Amygdala (tissue), 56 donors: Measurements from ENCODE around the gene MRPL44.

Source experiments
- DNase-seq, 56 donors: peaks; one replicate each; lab custom pipeline; 2025; lab: John Stamatoyannopoulos, UW

MRPL44 gene

GRCh38 chr2:223957092-223957851 is at the start of gene MRPL44:
TSS of gene MRPL44 (plus strand) at chr2:223957463. CDS start at chr2:223957473, 10 bp downstream.
- peak; percentile 79 to 99 (median 94) for DNase-seq

- DNase-seq, result no peak
These were observed 48.8 kb upstream of the MRPL44 start for GRCh38 chr2:223908304-223908998.

GRCh38 chr2:223909001-223909741 is 48.1 kb upstream of the MRPL44 start:
- no peak for DNase-seq

GRCh38 chr2:223914324-223914723 is 42.9 kb upstream of the MRPL44 start:
- no peak for DNase-seq

- DNase-seq, result no peak
These were observed 42.2 kb upstream of the MRPL44 start for GRCh38 chr2:223915071-223915470.

GRCh38 chr2:223916181-223916920 is 40.9 kb upstream of the MRPL44 start:
- DNase-seq, result no peak

GRCh38 chr2:223918671-223919134 is 38.6 kb upstream of the MRPL44 start:
- no peak for DNase-seq

GRCh38 chr2:223920109-223920508 is 37.2 kb upstream of the MRPL44 start:
- DNase-seq, result no peak

- DNase-seq, result no peak
These were observed 36.1 kb upstream of the MRPL44 start for GRCh38 chr2:223921204-223921603.

- no peak for DNase-seq
These were observed 35.0 kb upstream of the MRPL44 start for GRCh38 chr2:223922308-223922707.

- DNase-seq, result no peak
These were observed 33.3 kb upstream of the MRPL44 start for GRCh38 chr2:223923976-223924375.

GRCh38 chr2:223925106-223925505 is 32.2 kb upstream of the MRPL44 start:
- no peak for DNase-seq

GRCh38 chr2:223928113-223929006 is 28.9 kb upstream of the MRPL44 start:
- no peak for DNase-seq

- no peak for DNase-seq
These were observed 27.6 kb upstream of the MRPL44 start for GRCh38 chr2:223929571-223930102.

GRCh38 chr2:223930103-223930976 is 26.9 kb upstream of the MRPL44 start:
- DNase-seq, result peak in 55 of 56 donors; percentile 9 to 90 (median 69)

GRCh38 chr2:223932816-223933800 is 24.2 kb upstream of the MRPL44 start:
- DNase-seq, result peak in 2 of 56 donors; percentile 2 to 12

GRCh38 chr2:223934870-223935269 is 22.4 kb upstream of the MRPL44 start:
- DNase-seq, result no peak
